SK-N-DZ (cell line): ENCODE measurements around the gene AKT3.

Experiments
- DNase-seq: peaks from one replicate; pipeline ENCODE4 v3.0.0-alpha.2; 2015; ENCODE audit warnings: low spot score

The AKT3 gene

GRCh38 chr1:243490748-243491686 lies 359.0 kb downstream of the AKT3 start:
- no peak for DNase-seq

GRCh38 chr1:243489681-243490546 lies 360.1 kb downstream of the AKT3 start:
- DNase-seq = no peak

GRCh38 chr1:243489158-243489527 lies 360.9 kb downstream of the AKT3 start:
- DNase-seq = no peak

- no peak for DNase-seq
Observed at GRCh38 chr1:243488459-243489157, 361.4 kb downstream of the AKT3 start.

- no peak for DNase-seq
Observed at GRCh38 chr1:243487649-243488227, 362.3 kb downstream of the AKT3 start.

GRCh38 chr1:243487036-243487648 lies 362.9 kb downstream of the AKT3 start:
- no peak for DNase-seq

- no peak for DNase-seq
Observed at GRCh38 chr1:243483952-243484351, 366.1 kb downstream of the AKT3 start.

- no peak for DNase-seq
Observed at GRCh38 chr1:243483071-243483771, 366.8 kb downstream of the AKT3 start.

- DNase-seq = no peak
Observed at GRCh38 chr1:243482141-243483022, 367.7 kb downstream of the AKT3 start.

GRCh38 chr1:243481101-243481500 lies 368.9 kb downstream of the AKT3 start:
- DNase-seq = no peak

- no peak for DNase-seq
Observed at GRCh38 chr1:243477731-243478290, 372.2 kb downstream of the AKT3 start.

GRCh38 chr1:243475966-243476365 lies 374.1 kb downstream of the AKT3 start:
- peak; percentile 71 for DNase-seq

GRCh38 chr1:243474906-243475305 lies 375.1 kb downstream of the AKT3 start:
- DNase-seq = no peak

GRCh38 chr1:243474136-243474881 lies 375.7 kb downstream of the AKT3 start:
- DNase-seq = no peak

GRCh38 chr1:243473227-243474135 lies 376.6 kb downstream of the AKT3 start:
- no peak for DNase-seq

- no peak for DNase-seq
Observed at GRCh38 chr1:243471754-243472745, 378.0 kb downstream of the AKT3 start.
